HG02981 (cell line): Measurements from ENCODE around the gene KCNJ3.
"Not testable (repeated sequence)": the region's sequence is repeated elsewhere in the genome, so short reads cannot be mapped to it uniquely, and the experiment has no call there.

ENCODE experiments used
- ATAC-seq: cut with Tn5 transposase; IDR thresholded peaks from one replicate; pipeline ENCODE4 v1.9.1; 2021; ENCODE audit warnings: mild to moderate bottlenecking, moderate library complexity; ENCODE audit not compliant: unreplicated experiment

KCNJ3 gene

GRCh38 chr2:154836632-154837031 lies 138.1 kb downstream of the KCNJ3 start:
- ATAC-seq, result no peak

GRCh38 chr2:154837035-154837434 lies 138.5 kb downstream of the KCNJ3 start:
- ATAC-seq, result no peak

GRCh38 chr2:154844513-154844912 lies 146.0 kb downstream of the KCNJ3 start:
- ATAC-seq, result no peak

GRCh38 chr2:154846842-154847241 lies 148.3 kb downstream of the KCNJ3 start:
- no peak for ATAC-seq

- no peak for ATAC-seq
These were observed 151.0 kb downstream of the KCNJ3 start for GRCh38 chr2:154849482-154849881.

GRCh38 chr2:154850532-154850931 lies 152.0 kb downstream of the KCNJ3 start:
- ATAC-seq, result no peak

GRCh38 chr2:154855138-154855537 lies 156.6 kb downstream of the KCNJ3 start:
- no peak for ATAC-seq

- not testable (repeated sequence) for ATAC-seq
These were observed 168.7 kb downstream of the KCNJ3 start for GRCh38 chr2:154867151-154867550.

- ATAC-seq, result no peak
These were observed 177.5 kb downstream of the KCNJ3 start for GRCh38 chr2:154875999-154876398.

- no peak for ATAC-seq
These were observed 184.2 kb downstream of the KCNJ3 start for GRCh38 chr2:154882725-154883124.

GRCh38 chr2:154886316-154886715 lies 187.8 kb downstream of the KCNJ3 start:
- ATAC-seq, result no peak

GRCh38 chr2:154898269-154898668 lies 199.8 kb downstream of the KCNJ3 start:
- no peak for ATAC-seq

- ATAC-seq, result no peak
These were observed 202.6 kb downstream of the KCNJ3 start for GRCh38 chr2:154901063-154901462.
